ENCODE results near the gene SEC14L2. TPM values are rescaled to one million over a fixed set of nuclear protein-coding genes. Genes with fewer than 3 reads are reported as not detected.

Gene SEC14L2
- total RNA-seq, 1 experiment from 2014 or later = 9.4 TPM

GRCh38 chr22:30452861-30453260, 56.0 kb downstream of the SEC14L2 start:
- ChIA-PET POLR2A (interaction anchor here (0.7 kb wide), 1 partner anchor 32 kb away, joined by 3 read pairs; no protein-coding TSS in a partner anchor), CTCF (no interaction called here)
- no peaks in the 10 kb centered on the region for H3K9me3 Mint-ChIP-seq (ENCODE audit: unreplicated experiment)
- H3K27me3 Mint-ChIP-seq (ENCODE audit: insufficient read depth, unreplicated experiment) = no peaks in the 10 kb centered on the region
- Histone ChIP-seq H3K36me3 (ENCODE audit: control insufficient read depth, insufficient read depth, low read length) (no peaks in the 10 kb centered on the region), H3K4me1 (peaks cover 13% of the 10 kb centered on the region), H3K9me3 (no peaks in the 10 kb centered on the region), H3K4me3 (ENCODE audit: low read depth, low read length) (no peak overlapping the region), H3K27me3 (replicated peaks; ENCODE audit: control insufficient read depth, insufficient read depth, low read length) (no peaks in the 10 kb centered on the region)
- no TSS peak for BruUV-seq (replicated peaks)
- no peak for TF ChIP-seq CTCF (IDR thresholded peaks at IDR 0.05; ENCODE audit: insufficient read depth in 1 of 2, low read depth in 1 of 2, low read length in 1 of 2, severe bottlenecking in 1 of 2, unreplicated experiment in 1 of 2)
- H3K4me1 Mint-ChIP-seq (ENCODE audit: low read depth, unreplicated experiment) = peaks cover 16% of the 10 kb centered on the region
- peaks cover 6% of the 10 kb centered on the region for H3K36me3 Mint-ChIP-seq (ENCODE audit: insufficient read depth, unreplicated experiment)
- DNase-seq = no peak
- intact Hi-C loops (cut with micrococcal nuclease; ENCODE audit: unreplicated experiment) = no loop called here
- H3K4me3 Mint-ChIP-seq (ENCODE audit: unreplicated experiment) = no peak overlapping the region
- no peak overlapping the region for H3K27ac Mint-ChIP-seq (ENCODE audit: unreplicated experiment)

- no peak for TF ChIP-seq CTCF (IDR thresholded peaks at IDR 0.05; ENCODE audit: insufficient read depth in 1 of 2, low read depth in 1 of 2, low read length in 1 of 2, severe bottlenecking in 1 of 2, unreplicated experiment in 1 of 2)
Observed at GRCh38 chr22:30453731-30454510, 57.1 kb downstream of the SEC14L2 start.

GRCh38 chr22:30455075-30455840, 58.4 kb downstream of the SEC14L2 start:
- TF ChIP-seq CTCF (IDR thresholded peaks at IDR 0.05; ENCODE audit: insufficient read depth in 1 of 2, low read depth in 1 of 2, low read length in 1 of 2, severe bottlenecking in 1 of 2, unreplicated experiment in 1 of 2) = no peak
- Mint-ChIP-seq H3K36me3 (ENCODE audit: insufficient read depth, unreplicated experiment) (peaks cover 6% of the 10 kb centered on the region), H3K4me1 (ENCODE audit: low read depth, unreplicated experiment) (peaks cover 12% of the 10 kb centered on the region), H3K27me3 (ENCODE audit: insufficient read depth, unreplicated experiment) (no peaks in the 10 kb centered on the region), H3K9me3 (ENCODE audit: unreplicated experiment) (no peaks in the 10 kb centered on the region), H3K27ac (ENCODE audit: unreplicated experiment) (no peak overlapping the region), H3K4me3 (ENCODE audit: unreplicated experiment) (no peak overlapping the region)
- BruUV-seq (replicated peaks) = no TSS peak
- no peak overlapping the region for H3K4me3 ChIP-seq (ENCODE audit: low read depth, low read length)
- no peaks in the 10 kb centered on the region for H3K36me3 ChIP-seq (ENCODE audit: control insufficient read depth, insufficient read depth, low read length)
- H3K27me3 ChIP-seq (replicated peaks; ENCODE audit: control insufficient read depth, insufficient read depth, low read length) = no peaks in the 10 kb centered on the region
- peaks cover 13% of the 10 kb centered on the region for H3K4me1 ChIP-seq
- DNase-seq = no peak
- no peaks in the 10 kb centered on the region for H3K9me3 ChIP-seq
- CTCF ChIA-PET = no interaction called here
- intact Hi-C loops (cut with micrococcal nuclease; ENCODE audit: unreplicated experiment) = no loop called here
- POLR2A ChIA-PET = no interaction called here

More at GRCh38 chr22:30453731-30454510, 57.1 kb downstream of the SEC14L2 start:
- peaks cover 12% of the 10 kb centered on the region for H3K4me1 Mint-ChIP-seq (ENCODE audit: low read depth, unreplicated experiment)
- peaks cover 6% of the 10 kb centered on the region for H3K36me3 Mint-ChIP-seq (ENCODE audit: insufficient read depth, unreplicated experiment)
- Histone ChIP-seq H3K4me1 (peaks cover 13% of the 10 kb centered on the region), H3K36me3 (ENCODE audit: control insufficient read depth, insufficient read depth, low read length) (no peaks in the 10 kb centered on the region), H3K27me3 (replicated peaks; ENCODE audit: control insufficient read depth, insufficient read depth, low read length) (no peaks in the 10 kb centered on the region), H3K4me3 (ENCODE audit: low read depth, low read length) (no peak overlapping the region), H3K9me3 (no peaks in the 10 kb centered on the region)
- no peak for DNase-seq
- no peak overlapping the region for H3K27ac Mint-ChIP-seq (ENCODE audit: unreplicated experiment)
- POLR2A ChIA-PET = no interaction called here
- intact Hi-C loops (cut with micrococcal nuclease; ENCODE audit: unreplicated experiment) = no loop called here
- no TSS peak for BruUV-seq (replicated peaks)
- CTCF ChIA-PET = no interaction called here
- no peak overlapping the region for H3K4me3 Mint-ChIP-seq (ENCODE audit: unreplicated experiment)
- no peaks in the 10 kb centered on the region for H3K27me3 Mint-ChIP-seq (ENCODE audit: insufficient read depth, unreplicated experiment)
- H3K9me3 Mint-ChIP-seq (ENCODE audit: unreplicated experiment) = no peaks in the 10 kb centered on the region

All from Caco-2 (cell line).